Liver (tissue), 2 donors: ENCODE measurements around the gene CABYR.

ENCODE experiments used
- YY1 ChIP-seq: IDR thresholded peaks from 2 replicates; pipeline ENCODE4 v1.6.1; 2016; ENCODE audit warnings: antibody characterized with exemption, mild to moderate bottlenecking
- TF ChIP-seq, protein P1 (sequence below): fragments of 150-350 bp; IDR thresholded peaks from 2 replicates; pipeline ENCODE4 v1.5.1; 2017; ENCODE audit warnings: improper control_type of control experiment, low read depth, low read length; ENCODE audit not compliant: missing input control
- donor health status: healthy.

DNA sequence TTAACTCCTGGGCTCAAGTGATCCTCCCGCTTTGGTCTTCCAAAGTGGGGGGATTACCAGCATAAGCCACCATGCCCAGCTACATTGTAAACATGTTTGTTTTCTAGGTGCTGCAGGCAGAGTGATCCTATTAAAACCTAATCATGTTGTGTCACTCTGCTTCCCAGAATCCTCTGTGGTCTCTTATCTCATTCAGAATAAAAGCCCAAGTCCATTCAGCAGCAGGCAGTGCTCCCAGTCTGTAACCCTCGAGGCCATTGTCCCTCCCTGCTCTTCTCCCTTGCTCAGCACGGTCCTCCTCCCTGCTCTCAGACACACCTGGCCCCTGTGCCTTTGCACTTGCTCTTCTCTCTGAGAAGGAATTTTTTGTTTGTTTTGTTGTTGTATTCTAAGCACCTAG is 11.1 kb upstream of the CABYR start:
- TF ChIP-seq, protein P1, sequence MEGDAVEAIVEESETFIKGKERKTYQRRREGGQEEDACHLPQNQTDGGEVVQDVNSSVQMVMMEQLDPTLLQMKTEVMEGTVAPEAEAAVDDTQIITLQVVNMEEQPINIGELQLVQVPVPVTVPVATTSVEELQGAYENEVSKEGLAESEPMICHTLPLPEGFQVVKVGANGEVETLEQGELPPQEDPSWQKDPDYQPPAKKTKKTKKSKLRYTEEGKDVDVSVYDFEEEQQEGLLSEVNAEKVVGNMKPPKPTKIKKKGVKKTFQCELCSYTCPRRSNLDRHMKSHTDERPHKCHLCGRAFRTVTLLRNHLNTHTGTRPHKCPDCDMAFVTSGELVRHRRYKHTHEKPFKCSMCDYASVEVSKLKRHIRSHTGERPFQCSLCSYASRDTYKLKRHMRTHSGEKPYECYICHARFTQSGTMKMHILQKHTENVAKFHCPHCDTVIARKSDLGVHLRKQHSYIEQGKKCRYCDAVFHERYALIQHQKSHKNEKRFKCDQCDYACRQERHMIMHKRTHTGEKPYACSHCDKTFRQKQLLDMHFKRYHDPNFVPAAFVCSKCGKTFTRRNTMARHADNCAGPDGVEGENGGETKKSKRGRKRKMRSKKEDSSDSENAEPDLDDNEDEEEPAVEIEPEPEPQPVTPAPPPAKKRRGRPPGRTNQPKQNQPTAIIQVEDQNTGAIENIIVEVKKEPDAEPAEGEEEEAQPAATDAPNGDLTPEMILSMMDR = no peak
- TF ChIP-seq YY1 = no peak
